ENCODE results near the gene TMEM26. TPM values are rescaled to one million over a fixed set of nuclear protein-coding genes. Genes with fewer than 3 reads are reported as not detected.
A peak's percentile ranks its signal among the peaks of the same experiment; 100 is the strongest.

TMEM26 gene
- total and polyA plus RNA-seq, 2 donors from 2014 or later = 1.2 to 1.6 TPM

GRCh38 chr10:61411706-61412105 is 41.5 kb downstream of the TMEM26 start:
- H3K36me3 ChIP-seq (ENCODE audit: control insufficient read depth in 2 of 3, insufficient read depth in 3 of 3, low read length in 3 of 3) = no peaks in the 10 kb centered on the region
- H3K27ac ChIP-seq (ENCODE audit: low read depth in 2 of 2, low read length in 2 of 2) = no peak overlapping the region
- DNase-seq (no peak), FAIRE-seq (no peak)
- no peak overlapping the region for H3K4me3 ChIP-seq (ENCODE audit: low read length in 3 of 3)
- H3K4me1 ChIP-seq (ENCODE audit: control insufficient read depth in 2 of 3, insufficient read depth in 2 of 3, low read depth in 1 of 3, low read length in 3 of 3) = peaks cover 0 to 8% (median 0%) of the 10 kb centered on the region in 3 donors
- TF ChIP-seq, protein P1, sequence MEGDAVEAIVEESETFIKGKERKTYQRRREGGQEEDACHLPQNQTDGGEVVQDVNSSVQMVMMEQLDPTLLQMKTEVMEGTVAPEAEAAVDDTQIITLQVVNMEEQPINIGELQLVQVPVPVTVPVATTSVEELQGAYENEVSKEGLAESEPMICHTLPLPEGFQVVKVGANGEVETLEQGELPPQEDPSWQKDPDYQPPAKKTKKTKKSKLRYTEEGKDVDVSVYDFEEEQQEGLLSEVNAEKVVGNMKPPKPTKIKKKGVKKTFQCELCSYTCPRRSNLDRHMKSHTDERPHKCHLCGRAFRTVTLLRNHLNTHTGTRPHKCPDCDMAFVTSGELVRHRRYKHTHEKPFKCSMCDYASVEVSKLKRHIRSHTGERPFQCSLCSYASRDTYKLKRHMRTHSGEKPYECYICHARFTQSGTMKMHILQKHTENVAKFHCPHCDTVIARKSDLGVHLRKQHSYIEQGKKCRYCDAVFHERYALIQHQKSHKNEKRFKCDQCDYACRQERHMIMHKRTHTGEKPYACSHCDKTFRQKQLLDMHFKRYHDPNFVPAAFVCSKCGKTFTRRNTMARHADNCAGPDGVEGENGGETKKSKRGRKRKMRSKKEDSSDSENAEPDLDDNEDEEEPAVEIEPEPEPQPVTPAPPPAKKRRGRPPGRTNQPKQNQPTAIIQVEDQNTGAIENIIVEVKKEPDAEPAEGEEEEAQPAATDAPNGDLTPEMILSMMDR (IDR thresholded peaks at IDR 0.05; ENCODE audit: borderline replicate concordance, extremely low read depth, insufficient read depth) = no peak
- H3K9me3 ChIP-seq (ENCODE audit: control insufficient read depth in 2 of 3, insufficient read depth in 1 of 3, low read length in 3 of 3) = no peaks in the 10 kb centered on the region
- intact Hi-C loops (cut with DNase I) = no loop called here
- H3K27me3 ChIP-seq (ENCODE audit: control insufficient read depth, insufficient read depth, low read length) = no peaks in the 10 kb centered on the region
- H3K9ac ChIP-seq (ENCODE audit: low read length in 3 of 3) = no peak overlapping the region

DNA sequence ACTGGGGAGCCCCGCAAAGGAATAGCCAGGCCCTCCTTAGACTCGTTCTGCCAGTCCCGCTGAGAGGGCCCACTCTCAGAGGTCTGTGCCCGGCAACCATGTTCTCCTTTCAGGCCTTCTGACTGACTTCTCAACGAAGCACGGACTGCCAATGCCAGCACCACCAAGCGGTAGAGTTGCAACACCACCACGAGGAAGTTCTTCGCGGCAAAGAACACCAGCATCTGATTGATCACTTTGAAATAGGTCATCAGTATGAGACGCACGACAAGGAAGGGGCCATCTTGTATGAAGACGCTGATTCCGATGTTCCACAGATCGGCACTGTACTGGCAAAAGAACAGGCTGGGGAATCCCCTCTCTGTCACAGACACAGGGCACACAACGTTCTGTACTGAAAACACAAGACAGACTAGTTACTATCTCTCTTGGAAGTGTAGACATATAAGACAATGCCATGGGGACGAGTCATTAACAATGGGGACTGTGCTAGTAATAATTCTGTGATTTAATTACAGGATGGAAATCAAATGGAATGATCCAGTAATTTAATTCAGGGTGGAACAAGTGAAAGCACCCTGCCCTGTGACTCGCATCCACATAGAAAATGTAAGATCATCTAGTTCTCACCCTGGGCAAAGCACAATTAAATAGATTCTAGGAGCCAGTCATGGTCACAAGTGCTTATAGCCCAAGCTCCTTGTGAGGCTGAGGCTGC is 42.7 kb downstream of the TMEM26 start:
- H3K36me3 ChIP-seq (ENCODE audit: control insufficient read depth in 2 of 3, insufficient read depth in 3 of 3, low read length in 3 of 3) = no peaks in the 10 kb centered on the region
- peak in 1 of 5 donors; percentile 28 for DNase-seq
- H3K4me3 ChIP-seq (ENCODE audit: low read length in 3 of 3) = no peak overlapping the region
- no peak for FAIRE-seq
- H3K9me3 ChIP-seq (ENCODE audit: control insufficient read depth in 2 of 3, insufficient read depth in 1 of 3, low read length in 3 of 3) = no peaks in the 10 kb centered on the region
- peaks cover 0 to 8% (median 0%) of the 10 kb centered on the region in 3 donors for H3K4me1 ChIP-seq (ENCODE audit: control insufficient read depth in 2 of 3, insufficient read depth in 2 of 3, low read depth in 1 of 3, low read length in 3 of 3)
- no peak overlapping the region for H3K9ac ChIP-seq (ENCODE audit: low read length in 3 of 3)
- intact Hi-C loops (cut with DNase I) = no loop called here
- no peak overlapping the region for H3K27ac ChIP-seq (ENCODE audit: low read depth in 2 of 2, low read length in 2 of 2)
- H3K27me3 ChIP-seq (ENCODE audit: control insufficient read depth, insufficient read depth, low read length) = no peaks in the 10 kb centered on the region
- TF ChIP-seq, protein P1 (IDR thresholded peaks at IDR 0.05; ENCODE audit: borderline replicate concordance, extremely low read depth, insufficient read depth) = no peak

DNA sequence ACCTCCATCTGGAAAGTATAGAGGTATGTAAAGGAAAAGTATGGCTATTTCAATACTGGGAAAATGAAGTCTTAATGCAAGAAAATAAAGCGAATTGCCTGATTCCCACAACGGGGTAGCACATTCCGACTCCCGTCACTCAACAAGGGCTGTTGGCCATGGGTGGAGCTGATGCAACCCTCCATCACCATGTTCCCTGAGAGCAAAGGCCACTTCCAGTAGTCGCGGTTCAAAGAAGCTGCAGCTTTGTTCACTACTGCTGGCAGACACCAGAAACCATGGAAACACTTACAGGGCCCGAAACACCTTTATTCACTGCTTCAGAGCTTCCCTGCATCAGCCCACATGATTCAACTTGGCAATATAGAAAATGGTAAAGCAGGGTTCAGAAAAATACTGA is 44.0 kb downstream of the TMEM26 start:
- H3K9me3 ChIP-seq (ENCODE audit: control insufficient read depth in 2 of 3, insufficient read depth in 1 of 3, low read length in 3 of 3) = no peaks in the 10 kb centered on the region
- FAIRE-seq = no peak
- H3K27ac ChIP-seq (ENCODE audit: low read depth in 2 of 2, low read length in 2 of 2) = no peak overlapping the region
- peak in 3 of 5 donors; percentile 18 to 39 (median 30) for DNase-seq
- H3K27me3 ChIP-seq (ENCODE audit: control insufficient read depth, insufficient read depth, low read length) = no peaks in the 10 kb centered on the region
- H3K4me3 ChIP-seq (ENCODE audit: low read length in 3 of 3) = no peak overlapping the region
- peaks cover 0 to 8% (median 0%) of the 10 kb centered on the region in 3 donors for H3K4me1 ChIP-seq (ENCODE audit: control insufficient read depth in 2 of 3, insufficient read depth in 2 of 3, low read depth in 1 of 3, low read length in 3 of 3)
- TF ChIP-seq, protein P1 (IDR thresholded peaks at IDR 0.05; ENCODE audit: borderline replicate concordance, extremely low read depth, insufficient read depth) = no peak
- intact Hi-C loops (cut with DNase I) = no loop called here
- no peak overlapping the region for H3K9ac ChIP-seq (ENCODE audit: low read length in 3 of 3)
- H3K36me3 ChIP-seq (ENCODE audit: control insufficient read depth in 2 of 3, insufficient read depth in 3 of 3, low read length in 3 of 3) = no peaks in the 10 kb centered on the region
